DMS53 treated with DMSO at 0.1 percent for 48 hours (cell line): Measurements from ENCODE around the gene PRRT1.
A peak's percentile ranks its signal among the peaks of the same experiment; 100 is the strongest.
"Not testable (repeated sequence)": the region's sequence is repeated elsewhere in the genome, so short reads cannot be mapped to it uniquely, and the experiment has no call there.

Experiments
- DNase-seq: peaks from one replicate; lab custom pipeline; 2025; ENCODE audit not compliant: unreplicated experiment; lab: John Stamatoyannopoulos, UW

Gene PRRT1

GRCh38 chr6:32152769-32153563 lies 1.2 kb upstream of the PRRT1 start:
- no peak for DNase-seq

DNA sequence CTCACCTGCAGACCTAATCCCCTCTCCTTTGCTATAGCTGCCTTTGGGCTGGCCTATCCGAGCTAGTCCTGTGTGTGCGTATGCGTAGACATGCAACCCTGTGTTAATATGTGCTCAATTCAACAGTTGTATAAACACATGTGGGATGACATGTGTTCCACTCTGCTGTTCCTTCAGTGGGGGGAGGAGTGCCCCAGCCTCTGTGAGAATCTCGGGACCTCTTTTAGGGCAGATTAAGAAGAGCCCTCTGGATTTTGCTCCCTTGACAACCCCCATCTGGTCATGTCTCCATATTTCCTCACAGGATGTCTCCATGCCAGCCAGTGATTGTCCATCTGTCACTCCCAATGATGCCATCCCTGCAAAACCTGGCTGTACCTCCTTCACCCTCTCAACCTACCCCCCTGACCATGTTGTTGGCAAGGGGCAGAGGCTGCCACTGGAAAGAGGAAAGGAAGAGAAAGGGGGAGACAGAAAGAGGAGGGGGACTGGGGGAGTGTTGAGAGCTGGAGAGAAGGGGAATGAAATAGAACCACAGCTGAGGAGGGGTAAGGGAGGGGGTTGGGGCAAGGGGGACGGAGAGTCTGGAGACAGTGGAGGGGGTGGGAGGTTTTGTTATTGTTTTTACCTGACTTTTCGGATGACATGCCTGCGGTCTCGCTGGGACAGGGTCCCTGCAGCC lies 417 bp downstream of the PRRT1 start:
- no peak for DNase-seq

- no peak for DNase-seq
Measured at GRCh38 chr6:32149932-32150870, 1.5 kb downstream of the PRRT1 start.

GRCh38 chr6:32149092-32149755 lies 2.5 kb downstream of the PRRT1 start:
- DNase-seq, result no peak

DNA sequence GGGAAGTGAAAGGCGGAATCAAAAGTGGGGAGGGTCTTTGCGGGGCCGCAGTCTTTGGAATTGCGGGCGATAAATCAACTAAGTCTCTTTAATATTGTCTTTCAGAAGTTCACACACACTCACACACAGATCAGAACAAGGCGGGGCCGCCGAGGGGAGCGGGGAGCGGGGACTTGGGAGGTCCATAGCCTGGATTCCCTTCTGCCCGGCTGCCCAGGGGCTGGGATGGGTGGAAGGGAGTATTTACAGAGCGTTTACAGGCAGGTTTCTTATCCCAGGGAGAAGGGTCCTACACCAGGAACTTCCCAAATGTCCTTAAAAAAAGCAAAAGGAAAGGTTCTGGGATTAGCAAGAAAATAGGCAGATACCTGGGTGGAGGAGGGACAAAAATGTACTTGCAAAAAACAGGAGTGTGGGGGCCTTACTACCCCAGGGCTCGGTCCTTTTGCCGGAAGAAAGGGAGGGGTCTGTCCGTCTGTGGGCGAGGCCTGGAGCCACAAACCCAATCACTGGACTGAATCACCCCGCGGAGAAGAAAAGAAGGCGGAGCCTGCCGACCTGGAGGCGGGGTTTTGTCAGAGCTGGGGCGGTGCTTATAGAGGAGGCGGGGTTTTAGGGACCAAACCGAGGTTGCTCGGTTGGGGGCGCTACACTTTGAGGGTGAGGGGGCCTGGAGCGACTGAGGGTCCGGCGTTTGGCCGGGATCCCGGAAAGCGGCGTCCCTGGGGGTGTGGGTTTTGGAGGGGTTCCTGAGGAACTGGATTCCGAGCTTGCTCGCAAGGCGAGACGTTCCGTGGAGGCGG lies 3.2 kb downstream of the PRRT1 start:
- DNase-seq, result no peak

GRCh38 chr6:32147401-32148132 lies 4.2 kb downstream of the PRRT1 start:
- no peak for DNase-seq

DNA sequence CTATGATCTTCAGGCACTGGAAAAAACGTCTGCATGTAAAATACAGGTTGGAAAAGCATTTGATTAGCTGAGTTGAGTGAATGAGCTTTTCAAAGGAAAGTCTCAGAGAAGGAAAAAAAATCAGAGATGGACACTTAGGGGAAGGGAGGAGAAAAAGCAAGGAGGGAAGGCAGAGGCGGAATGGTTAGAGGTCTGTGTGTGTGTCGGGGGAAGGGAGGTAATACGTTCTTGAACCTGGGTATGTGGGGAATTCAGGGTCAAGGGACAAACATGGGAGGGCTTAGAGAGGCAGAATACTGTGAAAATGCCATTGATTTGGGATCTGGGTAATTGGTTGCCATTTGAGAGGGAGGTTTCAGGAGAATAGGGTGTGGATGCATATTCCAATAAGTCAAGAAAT lies 5.1 kb downstream of the PRRT1 start:
- no peak for DNase-seq

- no peak for DNase-seq
Measured at GRCh38 chr6:32146287-32146686, 5.5 kb downstream of the PRRT1 start.

DNA sequence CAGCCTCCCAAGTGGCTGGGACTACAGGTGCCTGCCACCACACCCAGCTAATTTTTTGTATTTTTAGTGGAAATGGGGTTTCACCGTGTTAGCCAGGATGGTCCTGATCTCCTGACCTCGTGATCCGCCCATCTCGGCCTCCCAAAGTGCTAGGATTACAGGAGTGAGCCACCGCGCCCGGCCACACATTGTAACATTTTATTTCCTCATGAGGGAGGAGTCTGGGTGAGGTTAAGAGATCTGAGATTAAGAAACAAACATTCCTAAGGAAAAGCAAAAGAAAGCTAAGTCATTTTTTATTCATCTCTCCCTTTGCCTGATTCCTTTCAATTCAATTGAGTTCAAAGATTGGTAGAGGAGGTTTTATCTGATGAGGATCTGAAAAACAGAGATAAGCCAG lies 7.5 kb downstream of the PRRT1 start:
- DNase-seq, result not testable (repeated sequence)

DNA sequence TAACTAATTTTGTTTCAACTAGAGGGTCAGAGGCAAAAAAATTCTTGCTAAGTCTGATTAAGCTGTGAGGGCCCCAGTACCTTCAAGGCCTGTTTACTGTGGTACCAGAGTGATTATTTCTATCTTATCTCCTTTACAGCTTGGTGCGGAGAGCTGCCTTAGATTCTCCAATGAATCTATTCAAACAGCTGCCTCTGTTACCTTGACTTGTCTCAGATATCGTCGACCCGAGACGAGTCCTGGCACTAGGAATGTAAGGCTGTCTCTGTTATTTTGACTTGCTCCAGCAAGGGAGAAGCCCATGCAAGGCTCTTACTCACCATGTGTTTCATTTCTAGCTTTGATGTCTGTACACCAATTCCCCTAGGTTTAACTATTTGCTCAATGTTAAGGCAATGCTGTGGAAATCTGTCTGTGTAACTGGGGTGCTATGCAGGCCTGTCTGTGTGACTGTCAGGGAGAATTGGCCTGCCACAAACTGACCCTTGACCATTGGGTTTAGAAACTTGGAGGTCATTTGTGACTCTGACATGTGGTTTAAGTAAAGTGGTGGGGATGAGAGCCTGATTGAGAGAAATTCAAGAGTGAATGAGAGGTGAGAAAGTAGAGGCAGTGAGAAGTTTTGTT lies 11.2 kb downstream of the PRRT1 start:
- DNase-seq, result no peak

- no peak for DNase-seq
Measured at GRCh38 chr6:32139590-32139989, 12.1 kb downstream of the PRRT1 start.

- DNase-seq, result no peak
Measured at GRCh38 chr6:32137454-32137853, 14.3 kb downstream of the PRRT1 start.

- no peak for DNase-seq
Measured at GRCh38 chr6:32133786-32134185, 18.0 kb downstream of the PRRT1 start.

DNA sequence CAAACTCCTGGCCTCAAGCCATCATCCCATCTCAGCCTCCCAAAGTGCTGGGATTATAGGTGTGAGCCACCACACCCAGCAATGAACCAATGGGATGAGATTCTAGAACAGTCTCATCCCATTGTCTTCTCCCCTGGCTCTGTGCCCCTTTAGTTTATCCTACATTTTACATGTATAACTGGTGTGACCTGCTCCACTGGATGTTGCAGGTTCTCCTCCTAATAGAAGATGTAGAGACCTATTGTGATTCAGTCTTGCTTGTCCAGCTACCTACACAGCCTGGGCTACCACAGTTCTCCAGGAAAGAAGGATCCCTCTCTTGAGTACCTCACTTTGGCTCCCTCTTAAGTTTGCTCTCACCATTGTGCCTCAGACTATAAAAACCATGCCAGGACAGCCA lies 19.6 kb downstream of the PRRT1 start:
- DNase-seq, result no peak

GRCh38 chr6:32131439-32131948 lies 20.2 kb downstream of the PRRT1 start:
- no peak for DNase-seq

DNA sequence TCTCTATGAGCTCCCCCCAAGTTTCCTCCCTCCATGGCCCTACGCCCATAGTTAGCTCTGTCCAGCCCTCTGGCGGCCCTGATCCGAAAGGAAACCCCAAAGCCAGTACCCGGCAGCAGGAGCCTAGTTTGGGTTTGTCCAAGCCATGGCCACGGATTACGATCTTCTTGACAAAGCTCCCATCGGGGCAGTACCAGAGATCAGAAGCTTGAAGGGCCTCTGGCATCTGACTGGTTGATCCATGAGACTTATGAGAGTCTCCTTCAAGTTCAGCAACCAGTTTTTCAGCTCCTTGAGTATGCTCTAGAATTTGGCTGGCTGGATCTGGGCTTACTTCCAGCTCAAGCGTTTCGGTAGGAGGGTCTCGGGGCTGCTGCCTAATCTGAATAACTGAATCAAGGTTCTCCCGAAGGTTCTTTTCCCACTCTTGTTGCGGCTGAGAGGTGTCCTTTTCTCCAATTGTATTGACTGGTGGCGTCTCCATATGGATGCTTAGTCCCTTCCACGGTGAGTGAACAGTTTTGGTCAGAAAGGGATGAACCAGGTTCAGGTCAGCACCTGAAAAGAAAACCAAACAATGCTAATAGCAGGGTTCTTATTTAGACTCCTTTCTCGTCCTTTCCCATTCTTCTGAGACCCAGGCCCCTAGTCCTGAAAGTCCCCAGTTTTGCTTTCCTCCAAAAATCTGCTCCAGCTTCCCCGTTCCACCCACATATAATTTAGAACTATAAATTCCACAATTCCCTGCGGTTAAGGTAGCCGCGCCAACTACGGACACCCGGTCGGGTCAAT lies 22.2 kb downstream of the PRRT1 start:
- DNase-seq, result peak; percentile 63

GRCh38 chr6:32128751-32129296 lies 22.9 kb downstream of the PRRT1 start:
- DNase-seq, result no peak
